HG03575 (cell line): ENCODE data around the gene SPON1.
A peak's percentile ranks its signal among the peaks of the same experiment; 100 is the strongest.
"Not testable (repeated sequence)": the region's sequence is repeated elsewhere in the genome, so short reads cannot be mapped to it uniquely, and the experiment has no call there.

Source experiments
- ATAC-seq: cut with Tn5 transposase; IDR thresholded peaks from one replicate; pipeline ENCODE4 v1.9.1; 2021; ENCODE audit not compliant: unreplicated experiment, insufficient number of reproducible peaks, low FRiP score; ENCODE audit errors: extremely low read depth

SPON1 gene

GRCh38 chr11:14270690-14271542, 308.4 kb downstream of the SPON1 start:
- ATAC-seq = no peak

- ATAC-seq = no peak
Observed at GRCh38 chr11:14273895-14274294, 311.4 kb downstream of the SPON1 start.

- no peak for ATAC-seq
Observed at GRCh38 chr11:14275076-14275475, 312.6 kb downstream of the SPON1 start.

- not testable (repeated sequence) for ATAC-seq
Observed at GRCh38 chr11:14278869-14279268, 316.3 kb downstream of the SPON1 start.

- ATAC-seq = no peak
Observed at GRCh38 chr11:14288189-14288935, 325.8 kb downstream of the SPON1 start.

GRCh38 chr11:14290422-14290821, 327.9 kb downstream of the SPON1 start:
- ATAC-seq = no peak

- ATAC-seq = no peak
Observed at GRCh38 chr11:14299921-14300320, 337.4 kb downstream of the SPON1 start.

- ATAC-seq = no peak
Observed at GRCh38 chr11:14300661-14301304, 338.3 kb downstream of the SPON1 start.

- no peak for ATAC-seq
Observed at GRCh38 chr11:14304601-14305000, 342.1 kb downstream of the SPON1 start.

GRCh38 chr11:14305649-14306048, 343.1 kb downstream of the SPON1 start:
- no peak for ATAC-seq

GRCh38 chr11:14306481-14306880, 344.0 kb downstream of the SPON1 start:
- ATAC-seq = no peak

- no peak for ATAC-seq
Observed at GRCh38 chr11:14308114-14308896, 345.8 kb downstream of the SPON1 start.

GRCh38 chr11:14308897-14309387, 346.4 kb downstream of the SPON1 start:
- ATAC-seq = no peak

- ATAC-seq = no peak
Observed at GRCh38 chr11:14309425-14310192, 347.1 kb downstream of the SPON1 start.

GRCh38 chr11:14310679-14311078, 348.2 kb downstream of the SPON1 start:
- no peak for ATAC-seq

- ATAC-seq = no peak
Observed at GRCh38 chr11:14312736-14313438, 350.4 kb downstream of the SPON1 start.

- no peak for ATAC-seq
Observed at GRCh38 chr11:14314127-14314526, 351.6 kb downstream of the SPON1 start.

GRCh38 chr11:14315130-14315529, 352.6 kb downstream of the SPON1 start:
- ATAC-seq = peak; percentile 23
